ENCODE measurements around the gene NHEJ1.

NHEJ1 gene

GRCh38 chr2:219131744-219132143, 28.9 kb downstream of the NHEJ1 start:
- no peaks in the 10 kb centered on the region for H4K20me1 ChIP-seq (ENCODE audit: control insufficient read depth, insufficient read depth, low read depth, low read length)
- H3K9me2 ChIP-seq (replicated peaks; ENCODE audit: control insufficient read depth, low read length) = no peaks in the 10 kb centered on the region
- H3K4me3 ChIP-seq (ENCODE audit: low read length) = no peak overlapping the region
- H3K79me2 ChIP-seq (ENCODE audit: control insufficient read depth, low read length) = no peaks in the 10 kb centered on the region
- H3K27me3 ChIP-seq (ENCODE audit: control insufficient read depth, low read length) = no peaks in the 10 kb centered on the region
- no peaks in the 10 kb centered on the region for H3K36me3 ChIP-seq (ENCODE audit: control insufficient read depth, low read length)
- no peaks in the 10 kb centered on the region for H3F3A ChIP-seq (ENCODE audit: control insufficient read depth, insufficient read depth)
- H3K9me3 ChIP-seq (ENCODE audit: control insufficient read depth, insufficient read depth, low read length) = no peaks in the 10 kb centered on the region
- no peak overlapping the region for H3K4me2 ChIP-seq (ENCODE audit: low read length)
- no peak overlapping the region for H3K27ac ChIP-seq (ENCODE audit: low read depth, low read length)
- TF ChIP-seq CTCF (IDR thresholded peaks at IDR 0.05; ENCODE audit: low read depth, low read length, poor library complexity, severe bottlenecking) (no peak), EZH2phosphoT487 (IDR thresholded peaks at IDR 0.05; ENCODE audit: borderline replicate concordance, low read length) (no peak)
- no peaks in the 10 kb centered on the region for H3K4me1 ChIP-seq (ENCODE audit: control insufficient read depth, low read length)

- Histone ChIP-seq H3K4me3 (ENCODE audit: low read length) (no peak overlapping the region), H3K27me3 (ENCODE audit: control insufficient read depth, low read length) (no peaks in the 10 kb centered on the region), H3K9me2 (replicated peaks; ENCODE audit: control insufficient read depth, low read length) (no peaks in the 10 kb centered on the region), H3K4me2 (ENCODE audit: low read length) (no peak overlapping the region), H4K20me1 (ENCODE audit: control insufficient read depth, insufficient read depth, low read depth, low read length) (no peaks in the 10 kb centered on the region), H3K36me3 (ENCODE audit: control insufficient read depth, low read length) (no peaks in the 10 kb centered on the region), H3K27ac (ENCODE audit: low read depth, low read length) (no peak overlapping the region), H3K79me2 (ENCODE audit: control insufficient read depth, low read length) (no peaks in the 10 kb centered on the region), H3F3A (ENCODE audit: control insufficient read depth, insufficient read depth) (no peaks in the 10 kb centered on the region), H3K9me3 (ENCODE audit: control insufficient read depth, insufficient read depth, low read length) (no peaks in the 10 kb centered on the region), H3K4me1 (ENCODE audit: control insufficient read depth, low read length) (no peaks in the 10 kb centered on the region)
- no peak for TF ChIP-seq CTCF (IDR thresholded peaks at IDR 0.05; ENCODE audit: low read depth, low read length, poor library complexity, severe bottlenecking)
- TF ChIP-seq EZH2phosphoT487 (IDR thresholded peaks at IDR 0.05; ENCODE audit: borderline replicate concordance, low read length) = no peak
Observed at GRCh38 chr2:219131327-219131726, 29.3 kb downstream of the NHEJ1 start.

GRCh38 chr2:219129589-219129988, 31.0 kb downstream of the NHEJ1 start:
- Histone ChIP-seq H3K9me3 (ENCODE audit: control insufficient read depth, insufficient read depth, low read length) (no peaks in the 10 kb centered on the region), H3K9me2 (replicated peaks; ENCODE audit: control insufficient read depth, low read length) (no peaks in the 10 kb centered on the region), H3K79me2 (ENCODE audit: control insufficient read depth, low read length) (no peaks in the 10 kb centered on the region), H4K20me1 (ENCODE audit: control insufficient read depth, insufficient read depth, low read depth, low read length) (no peaks in the 10 kb centered on the region), H3K27me3 (ENCODE audit: control insufficient read depth, low read length) (no peaks in the 10 kb centered on the region), H3F3A (ENCODE audit: control insufficient read depth, insufficient read depth) (no peaks in the 10 kb centered on the region), H3K4me3 (ENCODE audit: low read length) (no peak overlapping the region), H3K4me1 (ENCODE audit: control insufficient read depth, low read length) (no peaks in the 10 kb centered on the region), H3K36me3 (ENCODE audit: control insufficient read depth, low read length) (no peaks in the 10 kb centered on the region), H3K27ac (ENCODE audit: low read depth, low read length) (no peak overlapping the region), H3K4me2 (ENCODE audit: low read length) (no peak overlapping the region)
- TF ChIP-seq EZH2phosphoT487 (IDR thresholded peaks at IDR 0.05; ENCODE audit: borderline replicate concordance, low read length) (no peak), CTCF (IDR thresholded peaks at IDR 0.05; ENCODE audit: low read depth, low read length, poor library complexity, severe bottlenecking) (no peak)

- no peak overlapping the region for H3K4me3 ChIP-seq (ENCODE audit: low read length)
- H3K9me2 ChIP-seq (replicated peaks; ENCODE audit: control insufficient read depth, low read length) = no peaks in the 10 kb centered on the region
- H3K4me1 ChIP-seq (ENCODE audit: control insufficient read depth, low read length) = no peaks in the 10 kb centered on the region
- H3F3A ChIP-seq (ENCODE audit: control insufficient read depth, insufficient read depth) = no peaks in the 10 kb centered on the region
- no peaks in the 10 kb centered on the region for H3K79me2 ChIP-seq (ENCODE audit: control insufficient read depth, low read length)
- no peaks in the 10 kb centered on the region for H3K9me3 ChIP-seq (ENCODE audit: control insufficient read depth, insufficient read depth, low read length)
- H3K27ac ChIP-seq (ENCODE audit: low read depth, low read length) = no peak overlapping the region
- no peaks in the 10 kb centered on the region for H4K20me1 ChIP-seq (ENCODE audit: control insufficient read depth, insufficient read depth, low read depth, low read length)
- H3K27me3 ChIP-seq (ENCODE audit: control insufficient read depth, low read length) = no peaks in the 10 kb centered on the region
- H3K4me2 ChIP-seq (ENCODE audit: low read length) = no peak overlapping the region
- H3K36me3 ChIP-seq (ENCODE audit: control insufficient read depth, low read length) = no peaks in the 10 kb centered on the region
- TF ChIP-seq EZH2phosphoT487 (IDR thresholded peaks at IDR 0.05; ENCODE audit: borderline replicate concordance, low read length) (no peak), CTCF (IDR thresholded peaks at IDR 0.05; ENCODE audit: low read depth, low read length, poor library complexity, severe bottlenecking) (no peak)
Observed at GRCh38 chr2:219128396-219128795, 32.2 kb downstream of the NHEJ1 start.

All from DOHH2 (cell line).